SK-N-SH (cell line): ENCODE measurements around the gene MBNL2. TPM values are rescaled to one million over a fixed set of nuclear protein-coding genes. Genes with fewer than 3 reads are reported as not detected.

Source experiments
- CTCF ChIA-PET: fragments of 300-600, 350-600 bp; formaldehyde crosslinking; extraction: SDS; loops from one replicate; lab custom pipeline; 2021; lab: Yijun Ruan, JAX
- POLR2A ChIA-PET: fragments of 350-600 bp; sonication (Branson Sonifier 250); formaldehyde crosslinking; extraction: SDS; loops from one replicate; lab custom pipeline; 2020; ENCODE audit warnings: antibody characterized with exemption, inconsistent platforms; lab: Yijun Ruan, JAX
- DNase-seq: peaks from one replicate; pipeline ENCODE4 v3.0.0; 2012
- H2AFZ ChIP-seq: fragments of 200-600 bp; sonication (generic); 2 replicates; pipeline ENCODE4 v1.8.1; 2016; ENCODE audit warnings: antibody characterized with exemption, mild to moderate bottlenecking, low read depth
- H3F3A ChIP-seq: fragments of 200-600 bp; sonication (generic); replicated peaks from 2 replicates; pipeline ENCODE3; 2016; ENCODE audit warnings: antibody characterized with exemption, mild to moderate bottlenecking; ENCODE audit not compliant: insufficient read depth
- H3K27ac ChIP-seq, 2 experiments: fragments of 200-500 bp in 1 of 2; fragments of 200-600 bp in 1 of 2; sonication (Bioruptor generic) in 1 of 2; sonication (generic), shearing (Covaris generic) in 1 of 2; 2 replicates each; pipeline versions ENCODE4 v1.5.1 to v1.6.1; 2014 to 2016; ENCODE audit warnings: low read depth in 2 of 2, inconsistent platforms in 1 of 2, low read length in 1 of 2, mild to moderate bottlenecking in 1 of 2, mixed read lengths in 1 of 2
- H3K27me3 ChIP-seq: fragments of 200-600 bp; sonication (generic), shearing (Covaris generic); 2 replicates; pipeline ENCODE4 v1.6.1; 2016; ENCODE audit warnings: mixed run types; ENCODE audit not compliant: insufficient read depth
- H3K36me3 ChIP-seq, 2 experiments: fragments of 200-500 bp in 1 of 2; fragments of 200-600 bp in 1 of 2; sonication (Bioruptor generic) in 1 of 2; sonication (generic) in 1 of 2; replicated peaks in 1 of 2; 2 replicates each; pipeline versions ENCODE3 to v1.5.1; 2014 to 2016; ENCODE audit warnings: low read length in 1 of 2, mild to moderate bottlenecking in 1 of 2; ENCODE audit not compliant: insufficient read depth in 2 of 2, control insufficient read depth in 1 of 2
- H3K4me1 ChIP-seq, 2 experiments: fragments of 200-500 bp in 1 of 2; fragments of 200-600 bp in 1 of 2; sonication (Bioruptor generic) in 1 of 2; sonication (generic), shearing (Covaris generic) in 1 of 2; 2 replicates each; pipeline versions ENCODE4 v1.5.1 to v1.6.1; 2014 to 2016; ENCODE audit warnings: low read depth in 1 of 2, low read length in 1 of 2, mixed run types in 1 of 2; ENCODE audit not compliant: insufficient read depth in 2 of 2, control insufficient read depth in 1 of 2
- H3K4me2 ChIP-seq: fragments of 200-600 bp; sonication (generic), shearing (Covaris generic); 2 replicates; pipeline ENCODE4 v1.6.1; 2017; ENCODE audit warnings: mixed run types
- H3K4me3 ChIP-seq, 2 experiments: fragments of 200-500 bp in 1 of 2; fragments of 200-600 bp in 1 of 2; sonication (Bioruptor generic) in 1 of 2; sonication (generic), shearing (Covaris generic) in 1 of 2; 2 replicates each; pipeline versions ENCODE4 v1.5.1 to v1.8.1; 2014 to 2016; ENCODE audit warnings: low read depth in 2 of 2, inconsistent platforms in 1 of 2, low read length in 1 of 2, mild to moderate bottlenecking in 1 of 2, mixed read lengths in 1 of 2, moderate library complexity in 1 of 2
- H3K79me2 ChIP-seq: fragments of 200-600 bp; sonication (generic); 2 replicates; pipeline ENCODE4 v1.8.1; 2017; ENCODE audit warnings: mild to moderate bottlenecking; ENCODE audit not compliant: insufficient read depth
- H3K9ac ChIP-seq: fragments of 200-600 bp; sonication (generic); 2 replicates; pipeline ENCODE4 v1.6.1; 2017; ENCODE audit warnings: mixed run types
- H3K9me2 ChIP-seq: fragments of 200-600 bp; sonication (generic); 2 replicates; pipeline ENCODE4 v1.6.1; 2017; ENCODE audit warnings: mixed run types
- H3K9me3 ChIP-seq: fragments of 200-600 bp; sonication (generic); 2 replicates; pipeline ENCODE4 v1.6.1; 2017; ENCODE audit warnings: mixed run types, mild to moderate bottlenecking, moderate library complexity
- H4K20me1 ChIP-seq: fragments of 200-600 bp; sonication (generic); 2 replicates; pipeline ENCODE4 v1.6.1; 2017; ENCODE audit warnings: mild to moderate bottlenecking, mixed run types; ENCODE audit not compliant: insufficient read depth
- CHD2 ChIP-seq: fragments of 150-350 bp; IDR thresholded peaks from 2 replicates; pipeline ENCODE4 v1.6.1; 2018; ENCODE audit warnings: low read length; ENCODE audit not compliant: partially characterized antibody
- EZH2phosphoT487 ChIP-seq: fragments of 200-600 bp; sonication (generic); IDR thresholded peaks from 2 replicates; pipeline ENCODE4 v1.6.1; 2017; ENCODE audit warnings: low read depth, mixed run types, mild to moderate bottlenecking, antibody characterized with exemption, moderate library complexity, borderline replicate concordance
- FOXM1 ChIP-seq: IDR thresholded peaks from 2 replicates; pipeline ENCODE4 v1.4.0; 2012; ENCODE audit warnings: low read depth, mild to moderate bottlenecking
- GABPA ChIP-seq: IDR thresholded peaks from 2 replicates; pipeline ENCODE4 v1.4.0; 2012; ENCODE audit warnings: low read depth, mild to moderate bottlenecking
- IRF3 ChIP-seq: fragments of 150-350 bp; IDR thresholded peaks from 2 replicates; pipeline ENCODE4 v1.6.1; 2016; ENCODE audit warnings: mild to moderate bottlenecking, low read depth, low read length
- MEF2A ChIP-seq: IDR thresholded peaks from 2 replicates; pipeline ENCODE4 v1.4.0; 2012; ENCODE audit warnings: low read depth, borderline replicate concordance
- MXI1 ChIP-seq: IDR thresholded peaks from 2 replicates; pipeline ENCODE4 v1.6.1; 2012; ENCODE audit warnings: mild to moderate bottlenecking, low read depth, low read length, improper control_type of control experiment
- POLR2AphosphoS5 ChIP-seq: IDR thresholded peaks from 2 replicates; pipeline ENCODE4 v1.6.1; 2012; ENCODE audit warnings: low read depth, low read length
- TAF1 ChIP-seq: IDR thresholded peaks from 2 replicates; pipeline ENCODE4 v1.6.1; 2012; ENCODE audit warnings: low read depth, mild to moderate bottlenecking, low read length, moderate library complexity, borderline replicate concordance
- TCF12 ChIP-seq: IDR thresholded peaks from 2 replicates; pipeline ENCODE4 v1.4.0; 2012
- USF1 ChIP-seq: IDR thresholded peaks from 2 replicates; pipeline ENCODE4 v1.4.0; 2012; ENCODE audit warnings: low read depth, borderline replicate concordance
- YY1 ChIP-seq: IDR thresholded peaks from 2 replicates; pipeline ENCODE4 v1.4.0; 2012; ENCODE audit warnings: low read depth, mild to moderate bottlenecking
- WGBS: methylation state at CpG from one replicate; pipeline ENCODE4 v1.1.6; 2017; ENCODE audit warnings: low lambda C conversion rate; 5-methylcytosine and 5-hydroxymethylcytosine counted together
- polyA plus RNA-seq, 3 experiments: library from polyadenylated mRNA; depleted of rRNA; stranded (reverse); fragments of >200 nt; gene quantifications; 2 replicates each; pipeline ENCODE4 v1.2.3, GENCODE V29; 2012

Gene MBNL2
- polyA plus RNA-seq, 1 of the 3 experiments (the other 2 are of a cell fraction) = 24.5 TPM

- TF ChIP-seq MXI1 = no peak
- no peak for DNase-seq
Measured at GRCh38 chr13:97403893-97404750, 182.0 kb downstream of the MBNL2 start.

GRCh38 chr13:97407540-97407939 is 185.4 kb downstream of the MBNL2 start:
- no peak overlapping the region for H3K4me3 ChIP-seq
- no peak overlapping the region for H2AFZ ChIP-seq
- no peak for DNase-seq
- H3K9ac ChIP-seq = no peak overlapping the region
- no peaks in the 10 kb centered on the region for H3K79me2 ChIP-seq
- TF ChIP-seq POLR2AphosphoS5 = no peak
- TF ChIP-seq CHD2 = no peak
- TF ChIP-seq EZH2phosphoT487 = no peak
- no peak for TF ChIP-seq GABPA
- no peak for TF ChIP-seq MEF2A
- no peak for TF ChIP-seq USF1
- TF ChIP-seq FOXM1 = no peak
- TF ChIP-seq TAF1 = no peak
- no peak for TF ChIP-seq YY1
- TF ChIP-seq TCF12 = no peak
- TF ChIP-seq MXI1 = no peak
- no peak for TF ChIP-seq IRF3
- TF ChIP-seq, all 33 proteins: peak for 0
- WGBS = 85% methylated on average over 2 of the region's 2 CpGs
- POLR2A ChIA-PET = no interaction called here
- Histone ChIP-seq H3K9me3 (no peaks in the 10 kb centered on the region), H3K27me3 (no peaks in the 10 kb centered on the region), H4K20me1 (no peaks in the 10 kb centered on the region), H3K27ac (no peak overlapping the region), H3K4me2 (no peak overlapping the region), H3K4me1 (no peaks in the 10 kb centered on the region), H3K36me3 (no peaks in the 10 kb centered on the region), H3F3A (no peaks in the 10 kb centered on the region), H3K9me2 (no peaks in the 10 kb centered on the region)
- CTCF ChIA-PET = interaction anchor here (0.7 to 1.5 kb wide), 2 partner anchors 13 to 24 kb away, joined by 3 to 4 read pairs; no protein-coding TSS in a partner anchor

More at GRCh38 chr13:97403893-97404750, 182.0 kb downstream of the MBNL2 start:
- Histone ChIP-seq H3K79me2 (no peaks in the 10 kb centered on the region), H3K4me3 (no peak overlapping the region), H3K36me3 (no peaks in the 10 kb centered on the region), H3K9me2 (no peaks in the 10 kb centered on the region), H3K27ac (no peak overlapping the region), H3K9me3 (no peaks in the 10 kb centered on the region), H4K20me1 (no peaks in the 10 kb centered on the region), H3K4me1 (no peaks in the 10 kb centered on the region), H3K9ac (no peak overlapping the region), H3F3A (no peaks in the 10 kb centered on the region), H3K4me2 (no peak overlapping the region), H3K27me3 (no peaks in the 10 kb centered on the region), H2AFZ (no peak overlapping the region)
- WGBS = 87% methylated on average over 3 of the region's 3 CpGs
- CTCF ChIA-PET = no interaction called here
- POLR2A ChIA-PET = no interaction called here
